ENCODE results near the gene TAF11L5.
"Not testable (repeated sequence)": the region's sequence is repeated elsewhere in the genome, so short reads cannot be mapped to it uniquely, and the experiment has no call there.

DNA sequence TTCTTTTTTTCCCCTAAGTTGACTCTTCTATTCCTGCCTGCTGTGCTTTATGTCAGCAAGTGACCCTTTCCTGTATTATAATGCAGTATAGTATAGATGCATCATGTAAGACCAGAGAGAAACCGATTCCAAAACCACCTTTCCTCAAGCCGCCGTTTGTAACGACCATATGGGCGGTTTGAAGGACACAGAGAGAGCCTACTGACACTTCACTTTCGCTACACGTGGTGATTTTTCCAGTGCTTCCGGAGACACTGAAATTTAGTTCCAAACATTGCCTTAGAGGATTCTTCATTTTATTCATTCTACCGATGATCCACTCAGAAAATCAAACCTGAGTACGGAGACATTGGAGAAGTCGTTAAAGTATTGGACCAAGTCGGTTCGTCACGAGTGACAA, 5.5 kb upstream of the TAF11L5 start:
- TF ChIP-seq, protein P1, sequence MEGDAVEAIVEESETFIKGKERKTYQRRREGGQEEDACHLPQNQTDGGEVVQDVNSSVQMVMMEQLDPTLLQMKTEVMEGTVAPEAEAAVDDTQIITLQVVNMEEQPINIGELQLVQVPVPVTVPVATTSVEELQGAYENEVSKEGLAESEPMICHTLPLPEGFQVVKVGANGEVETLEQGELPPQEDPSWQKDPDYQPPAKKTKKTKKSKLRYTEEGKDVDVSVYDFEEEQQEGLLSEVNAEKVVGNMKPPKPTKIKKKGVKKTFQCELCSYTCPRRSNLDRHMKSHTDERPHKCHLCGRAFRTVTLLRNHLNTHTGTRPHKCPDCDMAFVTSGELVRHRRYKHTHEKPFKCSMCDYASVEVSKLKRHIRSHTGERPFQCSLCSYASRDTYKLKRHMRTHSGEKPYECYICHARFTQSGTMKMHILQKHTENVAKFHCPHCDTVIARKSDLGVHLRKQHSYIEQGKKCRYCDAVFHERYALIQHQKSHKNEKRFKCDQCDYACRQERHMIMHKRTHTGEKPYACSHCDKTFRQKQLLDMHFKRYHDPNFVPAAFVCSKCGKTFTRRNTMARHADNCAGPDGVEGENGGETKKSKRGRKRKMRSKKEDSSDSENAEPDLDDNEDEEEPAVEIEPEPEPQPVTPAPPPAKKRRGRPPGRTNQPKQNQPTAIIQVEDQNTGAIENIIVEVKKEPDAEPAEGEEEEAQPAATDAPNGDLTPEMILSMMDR (IDR thresholded peaks at IDR 0.05), result not testable (repeated sequence)
- not testable (repeated sequence) for TF ChIP-seq POLR2AphosphoS5 (IDR thresholded peaks at IDR 0.05)

Measured in prostate gland (tissue), 2 donors.